H1 (cell line): ENCODE measurements around the gene USHBP1. TPM values are rescaled to one million over a fixed set of nuclear protein-coding genes. Genes with fewer than 3 reads are reported as not detected.

Source experiments
- CTCF ChIA-PET: fragments of 300-600 bp; sonication (Branson Sonifier 250); formaldehyde crosslinking; loops from one replicate; lab custom pipeline; 2021; ENCODE audit not compliant: partially characterized antibody; lab: Charles Lee
- POLR2A ChIA-PET: fragments of 300-600 bp; sonication (Branson Sonifier 250); formaldehyde crosslinking; loops from one replicate; lab custom pipeline; 2021; ENCODE audit warnings: inconsistent platforms; ENCODE audit not compliant: partially characterized antibody; lab: Charles Lee
- DNase-seq, 2 experiments: peaks; one replicate each; pipeline versions ENCODE4 v3.0.0 to v3.0.0-alpha.2; 2010 to 2022; ENCODE audit warnings: low spot score in 2 of 2, low read depth in 1 of 2, mixed read lengths in 1 of 2
- FAIRE-seq: peaks from 2 replicates; lab custom pipeline; 2011; peaks lifted over from hg19 to GRCh38; lab: Jason Lieb, UNC
- H2AFZ ChIP-seq: 2 replicates; pipeline ENCODE4 v1.8.1; 2012; ENCODE audit warnings: low read length, inconsistent platforms
- H2AK5ac ChIP-seq: 2 replicates; pipeline ENCODE4 v1.6.1; 2013; ENCODE audit warnings: low read depth, low read length
- H2BK120ac ChIP-seq: replicated peaks from 2 replicates; pipeline ENCODE3; 2013; ENCODE audit warnings: low read depth, low read length, inconsistent platforms
- H2BK12ac ChIP-seq: 2 replicates; pipeline ENCODE4 v1.6.1; 2013; ENCODE audit warnings: low read depth, low read length
- H2BK15ac ChIP-seq: 2 replicates; pipeline ENCODE4 v1.6.1; 2013; ENCODE audit warnings: low read length
- H2BK20ac ChIP-seq: 2 replicates; pipeline ENCODE4 v1.6.1; 2013; ENCODE audit warnings: low read length
- H2BK5ac ChIP-seq: 2 replicates; pipeline ENCODE4 v1.6.1; 2013; ENCODE audit warnings: low read depth, low read length
- H3K14ac ChIP-seq: 2 replicates; pipeline ENCODE4 v1.6.1; 2013; ENCODE audit warnings: inconsistent platforms; ENCODE audit not compliant: insufficient read length
- H3K18ac ChIP-seq: 2 replicates; pipeline ENCODE4 v1.6.1; 2013; ENCODE audit warnings: low read length; ENCODE audit errors: extremely low read depth
- H3K23ac ChIP-seq: 2 replicates; pipeline ENCODE4 v1.6.1; 2013; ENCODE audit warnings: inconsistent platforms; ENCODE audit not compliant: insufficient read length
- H3K23me2 ChIP-seq: 2 replicates; pipeline ENCODE4 v1.6.1; 2013; ENCODE audit warnings: low read depth, low read length
- H3K27ac ChIP-seq: 2 replicates; pipeline ENCODE4 v1.6.1; 2011; ENCODE audit warnings: low read depth, low read length, inconsistent platforms
- H3K27me3 ChIP-seq, 4 experiments: replicated peaks in 1 of 4; 1 replicate in 1 of 4; 2 replicates in 3 of 4; pipeline versions ENCODE4 v1.6.1 to v1.8.1; 2011 to 2013; ENCODE audit warnings: low read length in 3 of 4, mild to moderate bottlenecking in 3 of 4, inconsistent platforms in 2 of 4, mixed read lengths in 2 of 4, moderate library complexity in 1 of 4; ENCODE audit not compliant: control insufficient read depth in 3 of 4, insufficient read depth in 3 of 4; ENCODE audit errors: extremely low read depth in 1 of 4
- H3K36me3 ChIP-seq, 4 experiments: 2 replicates each; pipeline versions ENCODE4 v1.6.1 to v1.8.1; 2011 to 2013; ENCODE audit warnings: mild to moderate bottlenecking in 4 of 4, low read length in 3 of 4, moderate library complexity in 2 of 4, control low read depth in 1 of 4, inconsistent platforms in 1 of 4; ENCODE audit not compliant: insufficient read depth in 4 of 4, control insufficient read depth in 2 of 4
- H3K4ac ChIP-seq: replicated peaks from 2 replicates; pipeline ENCODE3; 2013; ENCODE audit warnings: low read length, low read depth, mixed read lengths, inconsistent platforms; ENCODE audit not compliant: insufficient read length
- H3K4me1 ChIP-seq, 4 experiments: replicated peaks in 1 of 4; 1 replicate in 1 of 4; 2 replicates in 3 of 4; pipeline versions ENCODE4 v1.6.1 to v1.8.1; 2011 to 2013; ENCODE audit warnings: low read length in 3 of 4, inconsistent platforms in 2 of 4, mixed read lengths in 1 of 4; ENCODE audit not compliant: insufficient read depth in 4 of 4, control insufficient read depth in 3 of 4
- H3K4me2 ChIP-seq, 2 experiments: 2 replicates each; pipeline versions ENCODE4 v1.6.1 to v1.8.1; 2011 to 2013; ENCODE audit warnings: low read depth in 2 of 2, low read length in 2 of 2, control low read depth in 1 of 2, inconsistent platforms in 1 of 2, mild to moderate bottlenecking in 1 of 2; ENCODE audit not compliant: insufficient read depth in 1 of 2
- H3K4me3 ChIP-seq, 4 experiments: fragments of 200-600, 300-600 bp in 1 of 4; sonication (generic), shearing (Covaris generic), sonication (Bioruptor Twin) in 1 of 4; 2 replicates each; pipeline versions ENCODE4 v1.5.1 to v1.8.1; 2011 to 2016; ENCODE audit warnings: low read length in 4 of 4, low read depth in 3 of 4, control low read depth in 2 of 4, inconsistent platforms in 2 of 4, mild to moderate bottlenecking in 2 of 4, mixed read lengths in 1 of 4, moderate library complexity in 1 of 4; ENCODE audit not compliant: insufficient read depth in 2 of 4; ENCODE audit errors: extremely low read depth in 1 of 4
- H3K56ac ChIP-seq: replicated peaks from 2 replicates; pipeline ENCODE3; 2013; ENCODE audit warnings: low read depth, mild to moderate bottlenecking, mixed read lengths, low read length, inconsistent platforms; ENCODE audit not compliant: insufficient read length
- H3K79me1 ChIP-seq: 2 replicates; pipeline ENCODE4 v1.6.1; 2013; ENCODE audit warnings: low read depth, low read length, control low read depth
- H3K79me2 ChIP-seq, 2 experiments: 2 replicates each; pipeline versions ENCODE4 v1.6.1 to v1.8.1; 2012 to 2013; ENCODE audit warnings: low read length in 2 of 2, mild to moderate bottlenecking in 2 of 2, inconsistent platforms in 1 of 2; ENCODE audit not compliant: insufficient read depth in 2 of 2, control insufficient read depth in 1 of 2
- H3K9ac ChIP-seq, 4 experiments: replicated peaks in 1 of 4; 1 replicate in 1 of 4; 2 replicates in 3 of 4; pipeline versions ENCODE4 v1.6.1 to v1.8.1; 2011 to 2013; ENCODE audit warnings: low read depth in 3 of 4, low read length in 3 of 4, control low read depth in 2 of 4, mild to moderate bottlenecking in 2 of 4, moderate library complexity in 2 of 4, inconsistent platforms in 1 of 4; ENCODE audit errors: extremely low read depth in 1 of 4
- H3K9me3 ChIP-seq, 2 experiments: 2 replicates each; pipeline versions ENCODE4 v1.6.1 to v1.8.1; 2012 to 2013; ENCODE audit warnings: mild to moderate bottlenecking in 2 of 2, moderate library complexity in 2 of 2, control low read depth in 1 of 2, inconsistent platforms in 1 of 2, low read depth in 1 of 2, low read length in 1 of 2, mixed read lengths in 1 of 2; ENCODE audit not compliant: insufficient read depth in 2 of 2
- H4K20me1 ChIP-seq, 2 experiments: replicated peaks in 1 of 2; 2 replicates each; pipeline versions ENCODE3 to v1.8.1; 2011 to 2013; ENCODE audit warnings: inconsistent platforms in 2 of 2, low read length in 2 of 2, mild to moderate bottlenecking in 1 of 2; ENCODE audit not compliant: insufficient read depth in 2 of 2, control insufficient read depth in 1 of 2
- H4K5ac ChIP-seq: 2 replicates; pipeline ENCODE4 v1.6.1; 2013; ENCODE audit warnings: low read length, low read depth, mixed read lengths, inconsistent platforms; ENCODE audit not compliant: insufficient read length
- H4K8ac ChIP-seq: 2 replicates; pipeline ENCODE4 v1.8.0; 2013; ENCODE audit warnings: mild to moderate bottlenecking, moderate library complexity, low read length, inconsistent platforms; ENCODE audit not compliant: insufficient read depth; ENCODE audit errors: extremely low read depth
- H4K91ac ChIP-seq: replicated peaks from 2 replicates; pipeline ENCODE3; 2013; ENCODE audit warnings: low read length, mixed read lengths, inconsistent platforms; ENCODE audit not compliant: insufficient read length
- ASH2L ChIP-seq: fragments of 200-600, 300-600 bp; sonication (generic); IDR thresholded peaks from one replicate; pipeline ENCODE4 v1.7.1; 2017; ENCODE audit warnings: low read length
- KDM1A ChIP-seq: fragments of 200-600, 300-600 bp; sonication (generic); IDR thresholded peaks from 2 replicates; pipeline ENCODE4 v1.7.1; 2016; ENCODE audit warnings: mild to moderate bottlenecking, low read length, borderline replicate concordance
- KDM4A ChIP-seq: IDR thresholded peaks from one replicate; pipeline ENCODE4 v1.7.1; 2012; ENCODE audit warnings: low read depth, mild to moderate bottlenecking, moderate library complexity, low read length, inconsistent platforms; ENCODE audit not compliant: severe bottlenecking
- MAX ChIP-seq: IDR thresholded peaks from 2 replicates; pipeline ENCODE4 v1.6.1; 2012; ENCODE audit warnings: inconsistent platforms
- POLR2A ChIP-seq, 2 experiments: IDR thresholded peaks; 1 replicate in 1 of 2; 2 replicates in 1 of 2; pipeline ENCODE4 v1.6.1; 2011; ENCODE audit warnings: low read depth in 2 of 2, low read length in 2 of 2, mild to moderate bottlenecking in 2 of 2; ENCODE audit errors: control extremely low read depth in 1 of 2
- SIX5 ChIP-seq: IDR thresholded peaks from 2 replicates; pipeline ENCODE4 v1.6.1; 2011; ENCODE audit warnings: mild to moderate bottlenecking, low read depth, low read length
- TAF1 ChIP-seq: IDR thresholded peaks from 2 replicates; pipeline ENCODE4 v1.6.1; 2011; ENCODE audit warnings: mild to moderate bottlenecking, low read depth, low read length
- WGBS, 2 experiments: shearing (Covaris generic) in 1 of 2; methylation state at CpG; one replicate each; pipeline versions ENCODE4 v1.1.6 to v1.1.7; 2013 to 2015; ENCODE audit warnings: low lambda C conversion rate in 2 of 2, mixed read lengths in 2 of 2, inconsistent platforms in 1 of 2, low coverage in 1 of 2, missing lambda C conversion rate in 1 of 2; ENCODE audit not compliant: insufficient replicate concordance in 2 of 2, insufficient coverage in 1 of 2, insufficient read length in 1 of 2; ENCODE audit errors: extremely low coverage in 1 of 2, missing lambda C conversion rate in 1 of 2; 5-methylcytosine and 5-hydroxymethylcytosine counted together
- polyA plus RNA-seq, 7 experiments: library from polyadenylated mRNA; depleted of rRNA in 3 of 7; stranded (reverse) in 5 of 7; unstranded in 2 of 7; fragments of >200 nt in 5 of 7; fragments of 200-250 nt in 2 of 7; gene quantifications; 1 replicate in 5 of 7; 2 replicates in 1 of 7; 4 replicates in 1 of 7; pipeline versions ENCODE4 v1.2.1 to v1.2.3, GENCODE V29; 2011 to 2013; ENCODE audit warnings: missing spikeins in 2 of 7, mixed read lengths in 2 of 7
- total RNA-seq: library from RNA; stranded (reverse); fragmentation: NEBNext Ultra II Directional; extraction: Animal tissue kit (Norgen Biotek cat#: 25700); gene quantifications from 2 replicates; pipeline ENCODE4 v1.2.1, GENCODE V29; 2021

The USHBP1 gene
- total and polyA plus RNA-seq, 2 of the 8 experiments (the other 6 are each of a cell fraction or from before 2014, with no cell fraction given), result 5.0 to 7.5 TPM

GRCh38 chr19:17311455-17312188, 47.1 kb upstream of the USHBP1 start:
- Histone ChIP-seq H2BK12ac (0 out of 2 replicates have a peak overlapping the region, but pooled peaks have one; percentile 60), H4K20me1 (peaks cover 0 to 14% of the 10 kb centered on the region in 2 experiments), H3K9me3 (no peaks in the 10 kb centered on the region), H3K18ac (no peak overlapping the region), H3K23ac (no peak overlapping the region), H3K4me1 (peaks cover 2 to 13% (median 5%) of the 10 kb centered on the region in 4 experiments; a peak in 5 of 7 replicates), H3K56ac (no peak overlapping the region), H3K79me1 (peaks cover 21% of the 10 kb centered on the region), H3K27ac (peak overlapping the region; percentile 67), H2BK20ac (no peak overlapping the region), H3K4ac (no peak overlapping the region), H4K91ac (no peak overlapping the region), H3K4me3 (no peak overlapping the region), H3K79me2 (peaks cover 8 to 32% of the 10 kb centered on the region in 2 experiments; a peak in 3 of 4 replicates), H2BK120ac (no peak overlapping the region), H2BK5ac (no peak overlapping the region), H3K4me2 (peak overlapping the region in 1 of 2 experiments; percentile 8; a peak in 2 of 4 replicates), H4K8ac (0 out of 2 replicates have a peak overlapping the region, but pooled peaks have one; percentile 35)
- POLR2A ChIA-PET, result interaction anchor here (1.0 to 18.5 kb wide), 3 partner anchors 16 to 86 kb away, joined by 3 to 329 read pairs (median 4); partner anchors contain the start of genes ANO8 and OCEL1
- CTCF ChIA-PET, result interaction anchor here (1.1 to 1.7 kb wide), 3 partner anchors 13 to 21 kb away, joined by 3 to 5 read pairs (median 4); no protein-coding TSS in a partner anchor
- WGBS, 2 experiments, result 80% methylated on average over 11 of the region's 11 CpGs; no CpG with 5 or more reads in 1 of the 2 experiments
- DNase-seq, result no peak
- TF ChIP-seq SIX5 (no peak), TAF1 (no peak), KDM4A (no peak), ASH2L (no peak), KDM1A (no peak), MAX (no peak), POLR2A (IDR thresholded peaks at IDR 0.05; ENCODE audit: control extremely low read depth in 1 of 2, low read depth in 2 of 2, low read length in 2 of 2) (no peak)
- TF ChIP-seq, all 59 proteins: peak for 0
- Histone ChIP-seq H3K14ac (no peak overlapping the region), H3K27me3 (no peaks in the 10 kb centered on the region), H2AK5ac (no peak overlapping the region), H3K36me3 (peaks cover 4 to 17% (median 12%) of the 10 kb centered on the region in 4 experiments), H2AFZ (no peak overlapping the region), H3K23me2 (peaks cover 5% of the 10 kb centered on the region), H3K9ac (no peak overlapping the region), H4K5ac (no peak overlapping the region), H2BK15ac (no peak overlapping the region)
- FAIRE-seq, result no peak
